H9 (cell line): ENCODE results near the gene JKAMP. TPM values are rescaled to one million over a fixed set of nuclear protein-coding genes. Genes with fewer than 3 reads are reported as not detected.

ENCODE experiments used
- DNase-seq: peaks from one replicate; pipeline ENCODE4 v3.0.0-alpha.2; 2017
- H2AFZ ChIP-seq: one replicate; pipeline ENCODE4 v1.6.1; 2013; ENCODE audit warnings: mild to moderate bottlenecking, low read length, control low read depth, moderate library complexity
- H2AK5ac ChIP-seq: 2 replicates; pipeline ENCODE4 v1.6.1; 2013; ENCODE audit warnings: low read length, control low read depth, mixed read lengths; ENCODE audit not compliant: insufficient read length
- H2BK120ac ChIP-seq: one replicate; pipeline ENCODE4 v1.6.1; 2013; ENCODE audit warnings: low read depth, mild to moderate bottlenecking, low read length, control low read depth, inconsistent platforms; ENCODE audit not compliant: poor library complexity, severe bottlenecking
- H2BK12ac ChIP-seq: 2 replicates; pipeline ENCODE4 v1.6.1; 2013; ENCODE audit warnings: low read length, control low read depth, mixed read lengths, low read depth; ENCODE audit not compliant: insufficient read length
- H2BK15ac ChIP-seq: 2 replicates; pipeline ENCODE4 v1.6.1; 2013; ENCODE audit warnings: low read depth, low read length, control low read depth
- H2BK20ac ChIP-seq: one replicate; pipeline ENCODE4 v1.6.1; 2013; ENCODE audit warnings: low read depth, mild to moderate bottlenecking, low read length, control low read depth, inconsistent platforms; ENCODE audit not compliant: poor library complexity, severe bottlenecking
- H2BK5ac ChIP-seq: 2 replicates; pipeline ENCODE4 v1.6.1; 2013; ENCODE audit warnings: low read length, control low read depth, mixed read lengths; ENCODE audit not compliant: insufficient read length
- H3K14ac ChIP-seq: 2 replicates; pipeline ENCODE4 v1.6.1; 2013; ENCODE audit warnings: low read length, control low read depth; ENCODE audit not compliant: insufficient read depth
- H3K18ac ChIP-seq: 2 replicates; pipeline ENCODE4 v1.6.1; 2013; ENCODE audit warnings: low read depth, mild to moderate bottlenecking, mixed read lengths, low read length, control low read depth; ENCODE audit not compliant: insufficient read length
- H3K23ac ChIP-seq: 2 replicates; pipeline ENCODE4 v1.6.1; 2013; ENCODE audit warnings: low read length, control low read depth, mixed read lengths, low read depth; ENCODE audit not compliant: insufficient read length
- H3K23me2 ChIP-seq: 2 replicates; pipeline ENCODE4 v1.6.1; 2013; ENCODE audit warnings: low read depth, mild to moderate bottlenecking, mixed read lengths, low read length, control low read depth; ENCODE audit not compliant: insufficient read length, poor library complexity, severe bottlenecking
- H3K27ac ChIP-seq: 2 replicates; pipeline ENCODE4 v1.5.1; 2013; ENCODE audit warnings: low read length, control low read depth, mixed read lengths, low read depth; ENCODE audit not compliant: insufficient read length
- H3K27me3 ChIP-seq: 2 replicates; pipeline ENCODE4 v1.6.1; 2013; ENCODE audit warnings: low read length, control low read depth, inconsistent platforms; ENCODE audit not compliant: insufficient read depth
- H3K4ac ChIP-seq: 2 replicates; pipeline ENCODE4 v1.6.1; 2013; ENCODE audit warnings: low read depth, mild to moderate bottlenecking, control low read depth, inconsistent platforms, low read length, moderate library complexity
- H3K4me1 ChIP-seq: 2 replicates; pipeline ENCODE4 v1.6.1; 2013; ENCODE audit warnings: low read length, control low read depth, inconsistent platforms; ENCODE audit not compliant: insufficient read depth
- H3K4me2 ChIP-seq: 2 replicates; pipeline ENCODE4 v1.6.1; 2013; ENCODE audit warnings: low read length, control low read depth, mixed read lengths; ENCODE audit not compliant: insufficient read length, insufficient read depth
- H3K56ac ChIP-seq: 2 replicates; pipeline ENCODE4 v1.6.1; 2013; ENCODE audit warnings: low read depth, mild to moderate bottlenecking, mixed read lengths, low read length, control low read depth; ENCODE audit not compliant: insufficient read length
- H3K79me1 ChIP-seq: 2 replicates; pipeline ENCODE4 v1.6.1; 2013; ENCODE audit warnings: low read depth, mild to moderate bottlenecking, moderate library complexity, low read length, control low read depth, inconsistent platforms; ENCODE audit not compliant: insufficient read depth, poor library complexity, severe bottlenecking
- H3K79me2 ChIP-seq: 2 replicates; pipeline ENCODE4 v1.6.1; 2013; ENCODE audit warnings: low read length, control low read depth, inconsistent platforms; ENCODE audit not compliant: insufficient read depth
- H3K9ac ChIP-seq: 2 replicates; pipeline ENCODE4 v1.6.1; 2013; ENCODE audit warnings: low read length, control low read depth, mixed read lengths; ENCODE audit not compliant: insufficient read length; ENCODE audit errors: extremely low read depth
- H3K9me3 ChIP-seq: one replicate; pipeline ENCODE4 v1.6.1; 2013; ENCODE audit warnings: low read depth, low read length, inconsistent platforms; ENCODE audit not compliant: control insufficient read depth
- H3T11ph ChIP-seq: one replicate; pipeline ENCODE4 v1.6.1; 2013; ENCODE audit warnings: mild to moderate bottlenecking, low read length, control low read depth, inconsistent platforms
- H4K20me1 ChIP-seq: one replicate; pipeline ENCODE4 v1.6.1; 2013; ENCODE audit not compliant: control insufficient read depth, insufficient read length, insufficient read depth
- H4K5ac ChIP-seq: 2 replicates; pipeline ENCODE4 v1.6.1; 2013; ENCODE audit warnings: low read depth, mild to moderate bottlenecking, mixed read lengths, low read length, control low read depth; ENCODE audit not compliant: insufficient read length
- H4K8ac ChIP-seq: replicated peaks from 2 replicates; pipeline ENCODE4 v1.6.1; 2013; ENCODE audit warnings: low read length, control low read depth, mixed read lengths, low read depth; ENCODE audit not compliant: insufficient read length
- H4K91ac ChIP-seq: 2 replicates; pipeline ENCODE4 v1.6.1; 2013; ENCODE audit warnings: low read depth, mild to moderate bottlenecking, moderate library complexity, mixed read lengths, low read length, control low read depth; ENCODE audit not compliant: insufficient read length
- H3K27ac Mint-ChIP-seq, 3 experiments: 2 replicates in 2 of 3; 3 replicates in 1 of 3; pipeline ENCODE4 v1.8.0; 2020 to 2021; ENCODE audit warnings: mixed read lengths in 3 of 3, mild to moderate bottlenecking in 1 of 3, moderate library complexity in 1 of 3
- H3K27me3 Mint-ChIP-seq: 2 replicates; pipeline ENCODE4 v1.8.0; 2021; ENCODE audit warnings: low read depth, mild to moderate bottlenecking, moderate library complexity, mixed read lengths
- H3K36me3 Mint-ChIP-seq, 3 experiments: 2 replicates in 2 of 3; 3 replicates in 1 of 3; pipeline ENCODE4 v1.8.0; 2020 to 2021; ENCODE audit warnings: low read depth in 3 of 3, mixed read lengths in 3 of 3; ENCODE audit not compliant: insufficient read depth in 1 of 3
- H3K4me1 Mint-ChIP-seq, 2 experiments: 2 replicates each; pipeline ENCODE4 v1.8.0; 2020; ENCODE audit warnings: mixed read lengths in 2 of 2
- H3K4me3 Mint-ChIP-seq, 2 experiments: 2 replicates in 1 of 2; 3 replicates in 1 of 2; pipeline ENCODE4 v1.8.0; 2020 to 2021; ENCODE audit warnings: mild to moderate bottlenecking in 2 of 2, mixed read lengths in 2 of 2, moderate library complexity in 1 of 2
- H3K9me3 Mint-ChIP-seq, 2 experiments: 2 replicates in 1 of 2; 3 replicates in 1 of 2; pipeline ENCODE4 v1.8.0; 2020; ENCODE audit warnings: mild to moderate bottlenecking in 2 of 2, mixed read lengths in 2 of 2, moderate library complexity in 1 of 2
- WGBS: extraction: QIAGEN DNeasy Blood & Tissue Kit; methylation state at CpG from one replicate; pipeline ENCODE4 v1.1.7; 2013; ENCODE audit warnings: missing lambda C conversion rate, low lambda C conversion rate, mixed read lengths; ENCODE audit not compliant: insufficient read length; ENCODE audit errors: extremely low coverage; 5-methylcytosine and 5-hydroxymethylcytosine counted together
- total RNA-seq: library from RNA; stranded (reverse); gene quantifications from 2 replicates; pipeline ENCODE4 v1.2.1, GENCODE V29; 2021
- TF ChIP-seq, protein P1 (sequence below): fragments of 200-600 bp; sonication (generic); conservative IDR thresholded peaks from 3 replicates; pipeline ENCODE4 v1.8.0; 2021; ENCODE audit warnings: antibody characterized with exemption, mild to moderate bottlenecking

JKAMP gene
- total RNA-seq, 1 experiment from 2014 or later: 33.8 TPM

DNA sequence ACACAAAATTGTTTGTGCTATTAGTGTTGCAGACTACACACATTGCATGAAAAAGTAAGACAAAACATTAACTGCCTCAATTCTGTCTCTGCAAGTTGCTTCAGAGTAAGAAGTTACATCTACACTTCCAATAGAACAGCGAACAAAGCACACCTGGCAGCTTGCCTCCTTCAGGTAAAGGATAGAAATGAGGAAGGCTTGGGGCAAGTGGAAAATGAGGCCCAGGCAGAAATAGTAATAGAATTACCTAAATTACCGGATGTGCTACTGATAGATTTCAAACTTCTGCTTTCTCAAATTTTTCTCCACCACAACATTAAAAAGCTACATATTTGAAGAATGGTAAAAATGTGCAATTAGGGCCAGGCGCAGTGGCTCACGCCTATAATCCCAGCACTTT lies 54.6 kb downstream of the JKAMP start:
- DNase-seq: no peak
- no peak overlapping the region for H3K27ac Mint-ChIP-seq
- Histone ChIP-seq H2BK20ac (no peak overlapping the region), H3K9ac (no peak overlapping the region), H4K91ac (no peak overlapping the region), H2BK15ac (no peak overlapping the region), H2AFZ (no peak overlapping the region), H3K4me1 (no peaks in the 10 kb centered on the region), H3T11ph (no peak overlapping the region), H3K23me2 (no peaks in the 10 kb centered on the region), H2BK5ac (no peak overlapping the region), H3K4ac (no peak overlapping the region), H3K79me2 (no peaks in the 10 kb centered on the region), H3K18ac (no peak overlapping the region), H4K20me1 (no peaks in the 10 kb centered on the region), H4K8ac (no peak overlapping the region), H2BK120ac (no peak overlapping the region), H3K23ac (no peak overlapping the region), H3K27ac (no peak overlapping the region), H3K14ac (no peak overlapping the region), H3K9me3 (no peaks in the 10 kb centered on the region), H3K79me1 (no peaks in the 10 kb centered on the region), H4K5ac (no peak overlapping the region), H2BK12ac (no peak overlapping the region), H3K27me3 (no peaks in the 10 kb centered on the region), H2AK5ac (no peak overlapping the region), H3K56ac (no peak overlapping the region), H3K4me2 (no peak overlapping the region)
- no peaks in the 10 kb centered on the region for H3K36me3 Mint-ChIP-seq
- no peaks in the 10 kb centered on the region for H3K27me3 Mint-ChIP-seq
- H3K4me3 Mint-ChIP-seq: no peak overlapping the region
- H3K9me3 Mint-ChIP-seq: no peaks in the 10 kb centered on the region
- no CpG with 5 or more reads among the region's 4 CpGs for WGBS
- TF ChIP-seq, protein P1, sequence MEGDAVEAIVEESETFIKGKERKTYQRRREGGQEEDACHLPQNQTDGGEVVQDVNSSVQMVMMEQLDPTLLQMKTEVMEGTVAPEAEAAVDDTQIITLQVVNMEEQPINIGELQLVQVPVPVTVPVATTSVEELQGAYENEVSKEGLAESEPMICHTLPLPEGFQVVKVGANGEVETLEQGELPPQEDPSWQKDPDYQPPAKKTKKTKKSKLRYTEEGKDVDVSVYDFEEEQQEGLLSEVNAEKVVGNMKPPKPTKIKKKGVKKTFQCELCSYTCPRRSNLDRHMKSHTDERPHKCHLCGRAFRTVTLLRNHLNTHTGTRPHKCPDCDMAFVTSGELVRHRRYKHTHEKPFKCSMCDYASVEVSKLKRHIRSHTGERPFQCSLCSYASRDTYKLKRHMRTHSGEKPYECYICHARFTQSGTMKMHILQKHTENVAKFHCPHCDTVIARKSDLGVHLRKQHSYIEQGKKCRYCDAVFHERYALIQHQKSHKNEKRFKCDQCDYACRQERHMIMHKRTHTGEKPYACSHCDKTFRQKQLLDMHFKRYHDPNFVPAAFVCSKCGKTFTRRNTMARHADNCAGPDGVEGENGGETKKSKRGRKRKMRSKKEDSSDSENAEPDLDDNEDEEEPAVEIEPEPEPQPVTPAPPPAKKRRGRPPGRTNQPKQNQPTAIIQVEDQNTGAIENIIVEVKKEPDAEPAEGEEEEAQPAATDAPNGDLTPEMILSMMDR: no peak
- H3K4me1 Mint-ChIP-seq: peaks cover 6 to 7% of the 10 kb centered on the region in 2 experiments
